GOT3 (cell line): Measurements from ENCODE around the gene MARVELD1.
"Not testable (repeated sequence)": the region's sequence is repeated elsewhere in the genome, so short reads cannot be mapped to it uniquely, and the experiment has no call there.

ENCODE experiments used
- DNase-seq: peaks from one replicate; lab custom pipeline; 2025; ENCODE audit warnings: mixed read lengths; lab: John Stamatoyannopoulos, UW

Gene MARVELD1

GRCh38 chr10:97713339-97713825 is at the start of gene MARVELD1:
Gene MARVELD1 (plus strand): TSS chr10:97713730. CDS start chr10:97713877, 147 bp downstream.
- DNase-seq = peak; percentile 7

- DNase-seq = no peak
Observed at GRCh38 chr10:97664282-97664850, 49.2 kb upstream of the MARVELD1 start.

- no peak for DNase-seq
Observed at GRCh38 chr10:97666992-97667391, 46.5 kb upstream of the MARVELD1 start.

GRCh38 chr10:97667463-97667862 is 46.1 kb upstream of the MARVELD1 start:
- no peak for DNase-seq

GRCh38 chr10:97669571-97669970 is 44.0 kb upstream of the MARVELD1 start:
- DNase-seq = no peak

GRCh38 chr10:97673736-97674525 is 39.6 kb upstream of the MARVELD1 start:
- DNase-seq = no peak

GRCh38 chr10:97675222-97675621 is 38.3 kb upstream of the MARVELD1 start:
- DNase-seq = no peak

GRCh38 chr10:97676770-97677581 is 36.6 kb upstream of the MARVELD1 start:
- no peak for DNase-seq

GRCh38 chr10:97679594-97679993 is 33.9 kb upstream of the MARVELD1 start:
- DNase-seq = no peak

GRCh38 chr10:97682042-97682441 is 31.5 kb upstream of the MARVELD1 start:
- DNase-seq = no peak

GRCh38 chr10:97683556-97684367 is 29.8 kb upstream of the MARVELD1 start:
- DNase-seq = no peak

GRCh38 chr10:97684368-97684713 is 29.2 kb upstream of the MARVELD1 start:
- DNase-seq = not testable (repeated sequence)

- DNase-seq = no peak
Observed at GRCh38 chr10:97684866-97685394, 28.6 kb upstream of the MARVELD1 start.

GRCh38 chr10:97685395-97685958 is 28.1 kb upstream of the MARVELD1 start:
- no peak for DNase-seq

GRCh38 chr10:97686301-97686961 is 27.1 kb upstream of the MARVELD1 start:
- DNase-seq = no peak

GRCh38 chr10:97686962-97687784 is 26.4 kb upstream of the MARVELD1 start, which contains the start of gene AVPI1:
Gene AVPI1 (minus strand): TSS chr10:97687241. CDS start chr10:97679905, 7,336 bp downstream.
- DNase-seq = peak; percentile 92

- DNase-seq = no peak
Observed at GRCh38 chr10:97687785-97688781, 25.4 kb upstream of the MARVELD1 start.

GRCh38 chr10:97689559-97690020 is 23.9 kb upstream of the MARVELD1 start:
- peak; percentile 35 for DNase-seq
